ENCODE data around the gene CLDN9. TPM values are rescaled to one million over a fixed set of nuclear protein-coding genes. Genes with fewer than 3 reads are reported as not detected.

The CLDN9 gene
- total and polyA plus RNA-seq, 9 of the 15 experiments (the other 6 are each of a cell fraction or from before 2014, with no cell fraction given): 0.12 to 0.44 (median 0.22) TPM; not detected in 4

- TF ChIP-seq THRA (IDR thresholded peaks at IDR 0.05) (no peak), CBFA2T2 (conservative IDR thresholded peaks at IDR 0.05) (no peak), CAMTA2 (CRISPR knock-in tag; conservative IDR thresholded peaks at IDR 0.05) (no peak), ZBTB43 (CRISPR knock-in tag; IDR thresholded peaks at IDR 0.05) (no peak), CTBP1 (IDR thresholded peaks at IDR 0.05; ENCODE audit: borderline replicate concordance) (peak; percentile 42; the same call in 1 of the 2 replicates), CBX5 (IDR thresholded peaks at IDR 0.05; ENCODE audit: borderline replicate concordance, low read depth) (0 out of 2 replicates have a peak, but pooled peaks have one; percentile 34), ZNF589 (CRISPR knock-in tag; IDR thresholded peaks at IDR 0.05; ENCODE audit: low read depth) (peak; percentile 77), FIP1L1 (IDR thresholded peaks at IDR 0.05; ENCODE audit: low read depth, low read length, poor library complexity, severe bottlenecking) (no peak), SMARCA4 (IDR thresholded peaks at IDR 0.05) (peak; percentile 71; the same call in 1 of the 2 replicates), TRIM28 (IDR thresholded peaks at IDR 0.05) (peak; percentile 94), ZBTB33 (CRISPR knock-in tag; IDR thresholded peaks at IDR 0.05) (no peak), GATAD2B (IDR thresholded peaks at IDR 0.05; ENCODE audit: borderline replicate concordance) (no peak), PHF20 (IDR thresholded peaks at IDR 0.05; ENCODE audit: partially characterized antibody) (no peak), AFF1 (IDR thresholded peaks at IDR 0.05; ENCODE audit: low read depth in 1 of 2, partially characterized antibody in 2 of 2) (peak; percentile 50 to 60), TAL1 (IDR thresholded peaks at IDR 0.05) (peak; percentile 9; the same call in 1 of the 2 replicates), CREM (IDR thresholded peaks at IDR 0.05; ENCODE audit: low read depth) (no peak), GATA2 (CRISPR knock-in tag; IDR thresholded peaks at IDR 0.05) (peak; percentile 19; the same call in 1 of the 2 replicates), SMARCA5 (IDR thresholded peaks at IDR 0.05) (peak; percentile 96), ZBTB17 (CRISPR knock-in tag; IDR thresholded peaks at IDR 0.05) (no peak), MAX (CRISPR knock-in tag; IDR thresholded peaks at IDR 0.05) (peak; percentile 23; the same call in 1 of the 2 replicates)
Observed at GRCh38 chr16:2981177-2981898, 31.4 kb upstream of the CLDN9 start (continued).
